Vagina (tissue), 2 donors: ENCODE data around the gene PMM1.

Experiments
- POLR2AphosphoS5 ChIP-seq, 2 donors: sonication (generic); formaldehyde crosslinking; IDR thresholded peaks; one replicate each; pipeline ENCODE4 v1.9.0; 2017; ENCODE audit warnings: antibody characterized with exemption in 2 of 2, mild to moderate bottlenecking in 2 of 2, low read depth in 1 of 2; ENCODE audit not compliant: insufficient read depth in 1 of 2
- TF ChIP-seq, protein P1 (sequence below), 3 experiments: fragments of 450-650 bp in 2 of 3; fragments of 200-600 bp in 1 of 3; sonication (generic) in 1 of 3; IDR thresholded peaks; one replicate each; pipeline ENCODE4 v1.5.1; 2017 to 2019; ENCODE audit warnings: antibody characterized with exemption in 3 of 3, mild to moderate bottlenecking in 2 of 3, moderate library complexity in 2 of 3

DNA sequence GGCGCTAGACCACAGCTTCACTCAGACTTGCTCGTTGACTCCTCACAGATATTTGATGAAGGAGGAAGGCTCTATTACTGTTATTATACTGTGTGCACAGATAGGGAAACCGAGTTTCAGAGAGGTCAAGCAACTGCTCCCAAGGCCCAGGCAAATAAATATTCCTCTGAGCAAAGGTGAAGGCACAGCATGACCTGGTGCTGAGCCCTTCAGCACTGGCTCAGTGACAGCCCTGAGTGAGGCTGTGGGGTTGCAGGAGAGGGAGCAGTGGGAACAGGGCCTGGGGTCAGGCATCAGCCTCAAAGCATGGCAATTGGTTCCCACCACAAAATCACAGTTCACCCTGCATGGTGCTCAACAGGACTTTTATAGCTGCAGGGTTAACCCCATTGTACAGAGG, 52.4 kb downstream of the PMM1 start:
- TF ChIP-seq, protein P1, sequence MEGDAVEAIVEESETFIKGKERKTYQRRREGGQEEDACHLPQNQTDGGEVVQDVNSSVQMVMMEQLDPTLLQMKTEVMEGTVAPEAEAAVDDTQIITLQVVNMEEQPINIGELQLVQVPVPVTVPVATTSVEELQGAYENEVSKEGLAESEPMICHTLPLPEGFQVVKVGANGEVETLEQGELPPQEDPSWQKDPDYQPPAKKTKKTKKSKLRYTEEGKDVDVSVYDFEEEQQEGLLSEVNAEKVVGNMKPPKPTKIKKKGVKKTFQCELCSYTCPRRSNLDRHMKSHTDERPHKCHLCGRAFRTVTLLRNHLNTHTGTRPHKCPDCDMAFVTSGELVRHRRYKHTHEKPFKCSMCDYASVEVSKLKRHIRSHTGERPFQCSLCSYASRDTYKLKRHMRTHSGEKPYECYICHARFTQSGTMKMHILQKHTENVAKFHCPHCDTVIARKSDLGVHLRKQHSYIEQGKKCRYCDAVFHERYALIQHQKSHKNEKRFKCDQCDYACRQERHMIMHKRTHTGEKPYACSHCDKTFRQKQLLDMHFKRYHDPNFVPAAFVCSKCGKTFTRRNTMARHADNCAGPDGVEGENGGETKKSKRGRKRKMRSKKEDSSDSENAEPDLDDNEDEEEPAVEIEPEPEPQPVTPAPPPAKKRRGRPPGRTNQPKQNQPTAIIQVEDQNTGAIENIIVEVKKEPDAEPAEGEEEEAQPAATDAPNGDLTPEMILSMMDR (IDR thresholded peaks at IDR 0.05): no peak
- no peak for TF ChIP-seq POLR2AphosphoS5 (IDR thresholded peaks at IDR 0.05; ENCODE audit: insufficient read depth in 1 of 2, low read depth in 1 of 2)
